GM12878 (cell line): ENCODE results near the gene CXCR1.

ENCODE experiments used
- BRCA1 ChIP-seq: IDR thresholded peaks from 2 replicates; pipeline ENCODE4 v1.6.1; 2011; ENCODE audit warnings: low read depth, low read length, improper control_type of control experiment
- EP300 ChIP-seq, 2 experiments: fragments of 150-350 bp in 1 of 2; IDR thresholded peaks; 2 replicates each; pipeline ENCODE4 v1.6.1; 2011 to 2012; ENCODE audit warnings: low read depth in 2 of 2, low read length in 2 of 2, borderline replicate concordance in 1 of 2, improper control_type of control experiment in 1 of 2, inconsistent platforms in 1 of 2; ENCODE audit not compliant: control insufficient read depth in 1 of 2
- HDAC6 ChIP-seq: fragments of 200-600 bp; sonication (generic); IDR thresholded peaks from one replicate; pipeline ENCODE4 v1.8.0; 2017; ENCODE audit warnings: antibody characterized with exemption; ENCODE audit not compliant: unreplicated experiment
- KAT2A ChIP-seq: conservative IDR thresholded peaks from 2 replicates; pipeline ENCODE4 v1.6.1; 2011; ENCODE audit warnings: low read depth, low read length; ENCODE audit not compliant: control insufficient read depth
- NFXL1 ChIP-seq: fragments of 450-650 bp; IDR thresholded peaks from 2 replicates; pipeline ENCODE4 v1.6.1; 2017; ENCODE audit warnings: antibody characterized with exemption, mild to moderate bottlenecking, borderline replicate concordance
- POLR2AphosphoS5 ChIP-seq: IDR thresholded peaks from 2 replicates; pipeline ENCODE4 v1.6.1; 2011; ENCODE audit warnings: mild to moderate bottlenecking, low read length, inconsistent platforms
- SIN3A ChIP-seq: IDR thresholded peaks from 2 replicates; pipeline ENCODE4 v1.6.1; 2012; ENCODE audit warnings: low read depth, low read length, improper control_type of control experiment
- SMC3 ChIP-seq: IDR thresholded peaks from 2 replicates; pipeline ENCODE4 v1.6.1; 2011; ENCODE audit warnings: low read length, improper control_type of control experiment, borderline replicate concordance
- ZSCAN29 ChIP-seq: fragments of 450-650 bp; IDR thresholded peaks from 2 replicates; pipeline ENCODE4 v1.6.1; 2017; ENCODE audit warnings: mild to moderate bottlenecking, moderate library complexity
- TF ChIP-seq, protein P1 (sequence below), 3 experiments: IDR thresholded peaks in 2 of 3; conservative IDR thresholded peaks in 1 of 3; 2 replicates each; pipeline ENCODE4 v1.5.1; 2011; ENCODE audit warnings: low read depth in 3 of 3, low read length in 3 of 3, mild to moderate bottlenecking in 3 of 3, control low read depth in 2 of 3, moderate library complexity in 2 of 3, inconsistent platforms in 1 of 3, mixed read lengths in 1 of 3; ENCODE audit not compliant: control insufficient read depth in 2 of 3, insufficient read depth in 1 of 3; ENCODE audit errors: extremely low read depth in 1 of 3
- TF ChIP-seq, protein P2 (sequence below): fragments of 450-650 bp; IDR thresholded peaks from 2 replicates; pipeline ENCODE4 v1.6.1; 2017; ENCODE audit warnings: borderline replicate concordance
- TF ChIP-seq, protein P3 (sequence below): IDR thresholded peaks from 2 replicates; pipeline ENCODE4 v1.6.1; 2012; ENCODE audit warnings: mild to moderate bottlenecking, low read depth, low read length

DNA sequence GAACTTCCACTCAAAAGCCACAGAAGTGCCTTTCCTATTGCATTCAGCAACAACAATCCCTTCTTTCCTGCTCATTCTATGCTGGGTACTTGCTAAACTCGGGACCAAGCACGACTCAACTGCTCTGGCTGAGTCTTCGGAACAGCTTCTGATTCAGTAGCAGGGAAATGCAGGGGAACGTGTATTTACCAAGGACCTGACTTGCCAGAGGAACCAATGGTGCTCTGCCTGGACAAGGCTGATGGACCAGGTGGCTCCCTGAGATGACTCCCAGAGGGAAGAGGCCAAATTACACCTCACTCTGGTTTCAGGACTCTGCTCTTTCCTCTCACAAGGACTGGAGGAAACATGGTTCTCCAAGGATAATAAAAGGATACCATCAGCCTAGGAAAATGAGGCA is 28.7 kb downstream of the CXCR1 start:
- TF ChIP-seq, protein P1, sequence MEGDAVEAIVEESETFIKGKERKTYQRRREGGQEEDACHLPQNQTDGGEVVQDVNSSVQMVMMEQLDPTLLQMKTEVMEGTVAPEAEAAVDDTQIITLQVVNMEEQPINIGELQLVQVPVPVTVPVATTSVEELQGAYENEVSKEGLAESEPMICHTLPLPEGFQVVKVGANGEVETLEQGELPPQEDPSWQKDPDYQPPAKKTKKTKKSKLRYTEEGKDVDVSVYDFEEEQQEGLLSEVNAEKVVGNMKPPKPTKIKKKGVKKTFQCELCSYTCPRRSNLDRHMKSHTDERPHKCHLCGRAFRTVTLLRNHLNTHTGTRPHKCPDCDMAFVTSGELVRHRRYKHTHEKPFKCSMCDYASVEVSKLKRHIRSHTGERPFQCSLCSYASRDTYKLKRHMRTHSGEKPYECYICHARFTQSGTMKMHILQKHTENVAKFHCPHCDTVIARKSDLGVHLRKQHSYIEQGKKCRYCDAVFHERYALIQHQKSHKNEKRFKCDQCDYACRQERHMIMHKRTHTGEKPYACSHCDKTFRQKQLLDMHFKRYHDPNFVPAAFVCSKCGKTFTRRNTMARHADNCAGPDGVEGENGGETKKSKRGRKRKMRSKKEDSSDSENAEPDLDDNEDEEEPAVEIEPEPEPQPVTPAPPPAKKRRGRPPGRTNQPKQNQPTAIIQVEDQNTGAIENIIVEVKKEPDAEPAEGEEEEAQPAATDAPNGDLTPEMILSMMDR (IDR thresholded peaks at IDR 0.05 in 2 of 3, conservative IDR thresholded peaks at IDR 0.05 in 1 of 3; ENCODE audit: control insufficient read depth in 2 of 3, extremely low read depth in 1 of 3, insufficient read depth in 1 of 3, low read depth in 3 of 3, low read length in 3 of 3), result no peak
- TF ChIP-seq SIN3A (no peak), ZSCAN29 (no peak), HDAC6 (no peak), BRCA1 (no peak), SMC3 (no peak), POLR2AphosphoS5 (no peak), NFXL1 (no peak), EP300 (IDR thresholded peaks at IDR 0.05; ENCODE audit: borderline replicate concordance in 1 of 2, control insufficient read depth in 1 of 2, low read depth in 2 of 2, low read length in 2 of 2) (no peak), KAT2A (no peak)
- TF ChIP-seq, protein P2, sequence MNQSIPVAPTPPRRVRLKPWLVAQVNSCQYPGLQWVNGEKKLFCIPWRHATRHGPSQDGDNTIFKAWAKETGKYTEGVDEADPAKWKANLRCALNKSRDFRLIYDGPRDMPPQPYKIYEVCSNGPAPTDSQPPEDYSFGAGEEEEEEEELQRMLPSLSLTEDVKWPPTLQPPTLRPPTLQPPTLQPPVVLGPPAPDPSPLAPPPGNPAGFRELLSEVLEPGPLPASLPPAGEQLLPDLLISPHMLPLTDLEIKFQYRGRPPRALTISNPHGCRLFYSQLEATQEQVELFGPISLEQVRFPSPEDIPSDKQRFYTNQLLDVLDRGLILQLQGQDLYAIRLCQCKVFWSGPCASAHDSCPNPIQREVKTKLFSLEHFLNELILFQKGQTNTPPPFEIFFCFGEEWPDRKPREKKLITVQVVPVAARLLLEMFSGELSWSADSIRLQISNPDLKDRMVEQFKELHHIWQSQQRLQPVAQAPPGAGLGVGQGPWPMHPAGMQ, result no peak
- TF ChIP-seq, protein P3, sequence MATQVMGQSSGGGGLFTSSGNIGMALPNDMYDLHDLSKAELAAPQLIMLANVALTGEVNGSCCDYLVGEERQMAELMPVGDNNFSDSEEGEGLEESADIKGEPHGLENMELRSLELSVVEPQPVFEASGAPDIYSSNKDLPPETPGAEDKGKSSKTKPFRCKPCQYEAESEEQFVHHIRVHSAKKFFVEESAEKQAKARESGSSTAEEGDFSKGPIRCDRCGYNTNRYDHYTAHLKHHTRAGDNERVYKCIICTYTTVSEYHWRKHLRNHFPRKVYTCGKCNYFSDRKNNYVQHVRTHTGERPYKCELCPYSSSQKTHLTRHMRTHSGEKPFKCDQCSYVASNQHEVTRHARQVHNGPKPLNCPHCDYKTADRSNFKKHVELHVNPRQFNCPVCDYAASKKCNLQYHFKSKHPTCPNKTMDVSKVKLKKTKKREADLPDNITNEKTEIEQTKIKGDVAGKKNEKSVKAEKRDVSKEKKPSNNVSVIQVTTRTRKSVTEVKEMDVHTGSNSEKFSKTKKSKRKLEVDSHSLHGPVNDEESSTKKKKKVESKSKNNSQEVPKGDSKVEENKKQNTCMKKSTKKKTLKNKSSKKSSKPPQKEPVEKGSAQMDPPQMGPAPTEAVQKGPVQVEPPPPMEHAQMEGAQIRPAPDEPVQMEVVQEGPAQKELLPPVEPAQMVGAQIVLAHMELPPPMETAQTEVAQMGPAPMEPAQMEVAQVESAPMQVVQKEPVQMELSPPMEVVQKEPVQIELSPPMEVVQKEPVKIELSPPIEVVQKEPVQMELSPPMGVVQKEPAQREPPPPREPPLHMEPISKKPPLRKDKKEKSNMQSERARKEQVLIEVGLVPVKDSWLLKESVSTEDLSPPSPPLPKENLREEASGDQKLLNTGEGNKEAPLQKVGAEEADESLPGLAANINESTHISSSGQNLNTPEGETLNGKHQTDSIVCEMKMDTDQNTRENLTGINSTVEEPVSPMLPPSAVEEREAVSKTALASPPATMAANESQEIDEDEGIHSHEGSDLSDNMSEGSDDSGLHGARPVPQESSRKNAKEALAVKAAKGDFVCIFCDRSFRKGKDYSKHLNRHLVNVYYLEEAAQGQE, result no peak
